Activated naive CD8-positive, alpha-beta T cell treated with anti-CD3 and anti-CD28 coated beads, Interleukin-2, amount 50 U/mL, for 24 hours (primary cell): ENCODE data around the gene EIF4A2.

Source experiments
- ATAC-seq: fragments of 150-1000 bp; cut with Tn5 transposase; one replicate; pipeline ENCODE4 v1.10.0; 2021
- DNase-seq: peaks from one replicate; pipeline ENCODE4 v3.0.0; 2021
- H3K27ac Mint-ChIP-seq: one replicate; pipeline ENCODE4 v1.8.0; 2021; ENCODE audit warnings: mild to moderate bottlenecking, mixed read lengths
- H3K27me3 Mint-ChIP-seq: one replicate; pipeline ENCODE4 v1.8.0; 2021; ENCODE audit warnings: mixed read lengths
- H3K36me3 Mint-ChIP-seq: one replicate; pipeline ENCODE4 v1.8.0; 2021; ENCODE audit warnings: low read depth, mixed read lengths
- H3K4me1 Mint-ChIP-seq: one replicate; pipeline ENCODE4 v1.8.0; 2021; ENCODE audit warnings: mixed read lengths
- H3K4me3 Mint-ChIP-seq: one replicate; pipeline ENCODE4 v1.8.0; 2021; ENCODE audit warnings: mild to moderate bottlenecking, moderate library complexity, mixed read lengths
- H3K9me3 Mint-ChIP-seq: one replicate; pipeline ENCODE4 v1.8.0; 2021; ENCODE audit warnings: mixed read lengths

The EIF4A2 gene

GRCh38 chr3:186783058-186783730 lies at the start of gene EIF4A2:
EIF4A2 (plus strand) TSS chr3:186783577; CDS start chr3:186783611, 34 bp downstream.
- DNase-seq: peak; percentile 91
- Mint-ChIP-seq H3K27ac (peak within 1 kb of the TSS; percentile 100), H3K9me3 (no peaks in the 10 kb centered on the region), H3K4me1 (peaks cover 53% of the 10 kb centered on the region), H3K36me3 (peaks cover 51% of the 10 kb centered on the region), H3K27me3 (peaks cover 7% of the 10 kb centered on the region), H3K4me3 (peak within 1 kb of the TSS; percentile 99)
- ATAC-seq: peak; percentile 60

- no peaks in the 10 kb centered on the region for H3K9me3 Mint-ChIP-seq
- no peak overlapping the region for H3K4me3 Mint-ChIP-seq
- H3K36me3 Mint-ChIP-seq: peaks cover 4% of the 10 kb centered on the region
- no peak for ATAC-seq
- H3K27me3 Mint-ChIP-seq: no peaks in the 10 kb centered on the region
- H3K4me1 Mint-ChIP-seq: no peaks in the 10 kb centered on the region
- H3K27ac Mint-ChIP-seq: no peak overlapping the region
- no peak for DNase-seq
Observed at GRCh38 chr3:186742618-186743380, 40.6 kb upstream of the EIF4A2 start.

- Mint-ChIP-seq H3K27ac (no peak overlapping the region), H3K36me3 (peaks cover 4% of the 10 kb centered on the region), H3K9me3 (no peaks in the 10 kb centered on the region), H3K4me3 (no peak overlapping the region), H3K27me3 (no peaks in the 10 kb centered on the region), H3K4me1 (no peaks in the 10 kb centered on the region)
- no peak for ATAC-seq
- no peak for DNase-seq
Observed at GRCh38 chr3:186743666-186744065, 39.7 kb upstream of the EIF4A2 start.

- no peak for DNase-seq
- Mint-ChIP-seq H3K9me3 (no peaks in the 10 kb centered on the region), H3K27ac (no peak overlapping the region), H3K4me1 (no peaks in the 10 kb centered on the region), H3K27me3 (no peaks in the 10 kb centered on the region), H3K36me3 (peaks cover 4% of the 10 kb centered on the region), H3K4me3 (no peak overlapping the region)
- ATAC-seq: no peak
Observed at GRCh38 chr3:186746008-186746407, 37.4 kb upstream of the EIF4A2 start.

- no peaks in the 10 kb centered on the region for H3K36me3 Mint-ChIP-seq
Observed at GRCh38 chr3:186750316-186750715, 33.1 kb upstream of the EIF4A2 start.

GRCh38 chr3:186751480-186751879 lies 31.9 kb upstream of the EIF4A2 start:
- DNase-seq (no peak), ATAC-seq (no peak)
- Mint-ChIP-seq H3K36me3 (no peaks in the 10 kb centered on the region), H3K4me1 (peaks cover 14% of the 10 kb centered on the region), H3K9me3 (no peaks in the 10 kb centered on the region), H3K27me3 (peaks cover 2% of the 10 kb centered on the region), H3K4me3 (no peak overlapping the region), H3K27ac (no peak overlapping the region)

More at GRCh38 chr3:186750316-186750715, 33.1 kb upstream of the EIF4A2 start:
- Mint-ChIP-seq H3K4me1 (peaks cover 14% of the 10 kb centered on the region), H3K9me3 (no peaks in the 10 kb centered on the region), H3K27ac (no peak overlapping the region), H3K4me3 (no peak overlapping the region), H3K27me3 (no peaks in the 10 kb centered on the region)
- DNase-seq (no peak), ATAC-seq (no peak)

GRCh38 chr3:186754006-186754405 lies 29.4 kb upstream of the EIF4A2 start:
- H3K36me3 Mint-ChIP-seq: no peaks in the 10 kb centered on the region
- no peak overlapping the region for H3K27ac Mint-ChIP-seq
- ATAC-seq (no peak), DNase-seq (no peak)
- peaks cover 2% of the 10 kb centered on the region for H3K27me3 Mint-ChIP-seq
- no peaks in the 10 kb centered on the region for H3K9me3 Mint-ChIP-seq
- H3K4me1 Mint-ChIP-seq: peaks cover 14% of the 10 kb centered on the region
- H3K4me3 Mint-ChIP-seq: no peak overlapping the region

- DNase-seq: no peak
- Mint-ChIP-seq H3K4me1 (peaks cover 16% of the 10 kb centered on the region), H3K9me3 (no peaks in the 10 kb centered on the region), H3K27me3 (peaks cover 2% of the 10 kb centered on the region), H3K4me3 (no peak overlapping the region), H3K27ac (no peak overlapping the region), H3K36me3 (no peaks in the 10 kb centered on the region)
- ATAC-seq: no peak
Observed at GRCh38 chr3:186754871-186755270, 28.5 kb upstream of the EIF4A2 start.

GRCh38 chr3:186757214-186757613 lies 26.2 kb upstream of the EIF4A2 start:
- peaks cover 2% of the 10 kb centered on the region for H3K27me3 Mint-ChIP-seq
- H3K4me3 Mint-ChIP-seq: no peak overlapping the region
- H3K9me3 Mint-ChIP-seq: no peaks in the 10 kb centered on the region
- H3K4me1 Mint-ChIP-seq: peaks cover 21% of the 10 kb centered on the region
- DNase-seq: no peak
- ATAC-seq: no peak
- no peak overlapping the region for H3K27ac Mint-ChIP-seq
- H3K36me3 Mint-ChIP-seq: no peaks in the 10 kb centered on the region

- no peak overlapping the region for H3K4me3 Mint-ChIP-seq
- H3K27ac Mint-ChIP-seq: no peak overlapping the region
- H3K9me3 Mint-ChIP-seq: no peaks in the 10 kb centered on the region
- DNase-seq: no peak
- no peaks in the 10 kb centered on the region for H3K36me3 Mint-ChIP-seq
- peaks cover 2% of the 10 kb centered on the region for H3K27me3 Mint-ChIP-seq
- H3K4me1 Mint-ChIP-seq: peaks cover 21% of the 10 kb centered on the region
- ATAC-seq: no peak
Observed at GRCh38 chr3:186757686-186758220, 25.6 kb upstream of the EIF4A2 start.

- H3K27me3 Mint-ChIP-seq: peaks cover 2% of the 10 kb centered on the region
Observed at GRCh38 chr3:186759231-186759930, 24.0 kb upstream of the EIF4A2 start.

GRCh38 chr3:186760141-186760833 lies 23.1 kb upstream of the EIF4A2 start:
- Mint-ChIP-seq H3K36me3 (peaks cover 2% of the 10 kb centered on the region), H3K4me1 (peaks cover 8% of the 10 kb centered on the region), H3K9me3 (no peaks in the 10 kb centered on the region), H3K4me3 (no peak overlapping the region), H3K27me3 (peaks cover 2% of the 10 kb centered on the region), H3K27ac (no peak overlapping the region)
- ATAC-seq: peak; percentile 79
- no peak for DNase-seq

More at GRCh38 chr3:186759231-186759930, 24.0 kb upstream of the EIF4A2 start:
- Mint-ChIP-seq H3K27ac (no peak overlapping the region), H3K9me3 (no peaks in the 10 kb centered on the region), H3K4me1 (peaks cover 8% of the 10 kb centered on the region), H3K4me3 (no peak overlapping the region), H3K36me3 (peaks cover 2% of the 10 kb centered on the region)
- ATAC-seq (no peak), DNase-seq (no peak)

- peaks cover under 1% of the 10 kb centered on the region for H3K27me3 Mint-ChIP-seq
- H3K27ac Mint-ChIP-seq: no peak overlapping the region
- H3K36me3 Mint-ChIP-seq: peaks cover 2% of the 10 kb centered on the region
- ATAC-seq: no peak
- H3K4me3 Mint-ChIP-seq: no peak overlapping the region
- peaks cover 8% of the 10 kb centered on the region for H3K4me1 Mint-ChIP-seq
- H3K9me3 Mint-ChIP-seq: no peaks in the 10 kb centered on the region
- no peak for DNase-seq
Observed at GRCh38 chr3:186760897-186761447, 22.4 kb upstream of the EIF4A2 start.

- Mint-ChIP-seq H3K4me3 (peak overlapping the region; percentile 92), H3K36me3 (no peaks in the 10 kb centered on the region), H3K4me1 (peaks cover 18% of the 10 kb centered on the region), H3K27ac (peak overlapping the region; percentile 96), H3K9me3 (no peaks in the 10 kb centered on the region), H3K27me3 (no peaks in the 10 kb centered on the region)
- DNase-seq: peak; percentile 35
- ATAC-seq: peak; percentile 17
Observed at GRCh38 chr3:186772281-186772694, 11.1 kb upstream of the EIF4A2 start.
